Smooth muscle cell (in vitro differentiated cells): ENCODE data around the gene ANKRD44. TPM values are rescaled to one million over a fixed set of nuclear protein-coding genes. Genes with fewer than 3 reads are reported as not detected.

Experiments used
- DNase-seq: peaks from one replicate; lab custom pipeline; 2025; ENCODE audit not compliant: unreplicated experiment; lab: John Stamatoyannopoulos, UW
- H2AFZ ChIP-seq: fragments of 200-600 bp; sonication (generic); 2 replicates; pipeline ENCODE4 v1.6.0; 2016; ENCODE audit warnings: antibody characterized with exemption, low read depth, mild to moderate bottlenecking
- H3F3A ChIP-seq: fragments of 200-600 bp; sonication (generic); 2 replicates; pipeline ENCODE4 v1.6.0; 2017; ENCODE audit warnings: antibody characterized with exemption, low read depth
- H3K27ac ChIP-seq: fragments of 200-600 bp; sonication (generic); 2 replicates; pipeline ENCODE4 v1.5.1; 2016; ENCODE audit warnings: low read depth, mild to moderate bottlenecking
- H3K27me3 ChIP-seq: fragments of 200-600 bp; sonication (generic); 2 replicates; pipeline ENCODE4 v1.6.1; 2016; ENCODE audit warnings: low read depth, mild to moderate bottlenecking
- H3K36me3 ChIP-seq: fragments of 200-600 bp; sonication (generic); 2 replicates; pipeline ENCODE4 v1.5.1; 2016; ENCODE audit warnings: low read depth
- H3K4me1 ChIP-seq: fragments of 200-600 bp; sonication (generic); 2 replicates; pipeline ENCODE4 v1.5.1; 2016; ENCODE audit warnings: low read depth
- H3K4me2 ChIP-seq: fragments of 200-600 bp; sonication (generic); 2 replicates; pipeline ENCODE4 v1.6.0; 2016; ENCODE audit warnings: mild to moderate bottlenecking
- H3K4me3 ChIP-seq: fragments of 200-600 bp; sonication (generic); 2 replicates; pipeline ENCODE4 v1.5.1; 2016; ENCODE audit warnings: mild to moderate bottlenecking
- H3K79me2 ChIP-seq: fragments of 200-600 bp; sonication (generic); 2 replicates; pipeline ENCODE4 v1.6.0; 2016; ENCODE audit warnings: low read depth, mild to moderate bottlenecking
- H3K9ac ChIP-seq: fragments of 200-600 bp; sonication (generic); 2 replicates; pipeline ENCODE4 v1.6.0; 2016; ENCODE audit warnings: low read depth
- H3K9me3 ChIP-seq: fragments of 200-600 bp; sonication (generic); replicated peaks from 2 replicates; pipeline ENCODE4 v1.5.1; 2016; ENCODE audit warnings: low read depth
- H4K20me1 ChIP-seq: fragments of 200-600 bp; sonication (generic); 2 replicates; pipeline ENCODE4 v1.6.0; 2016; ENCODE audit warnings: low read depth
- CTCF ChIP-seq: fragments of 200-600 bp; sonication (generic); IDR thresholded peaks from 2 replicates; pipeline ENCODE4 v1.5.1; 2017; ENCODE audit warnings: borderline replicate concordance, mild to moderate bottlenecking, antibody characterized with exemption; ENCODE audit not compliant: insufficient read depth, poor library complexity, severe bottlenecking
- WGBS: methylation state at CpG from one replicate; pipeline ENCODE4 v1.1.7; 2016; ENCODE audit warnings: low lambda C conversion rate; 5-methylcytosine and 5-hydroxymethylcytosine counted together
- polyA plus RNA-seq: library from polyadenylated mRNA; unstranded; fragments of >200 nt; fragmentation: Nextera tagmentation; extraction: Ambion mirVana; gene quantifications from 2 replicates; pipeline ENCODE4 v1.2.1, GENCODE V29; 2016
- total RNA-seq: library from RNA; depleted of rRNA; stranded (reverse); fragments of >200 nt; gene quantifications from 2 replicates; pipeline ENCODE4 v1.2.3, GENCODE V29; 2014

Gene ANKRD44
- total and polyA plus RNA-seq, 2 experiments from 2014 or later: 3.6 to 5.5 TPM

GRCh38 chr2:196988639-196989038, 321.9 kb downstream of the ANKRD44 start:
- no peaks in the 10 kb centered on the region for H4K20me1 ChIP-seq
- peak overlapping the region; percentile 91 for H3K9ac ChIP-seq
- DNase-seq: no peak

GRCh38 chr2:196987649-196988364, 322.8 kb downstream of the ANKRD44 start:
- Histone ChIP-seq H3K79me2 (no peaks in the 10 kb centered on the region), H3K4me2 (peak overlapping the region; percentile 82), H3F3A (peaks cover 6% of the 10 kb centered on the region), H3K4me3 (peak overlapping the region; percentile 34), H3K4me1 (peaks cover 33% of the 10 kb centered on the region), H3K36me3 (no peaks in the 10 kb centered on the region), H2AFZ (peak overlapping the region; percentile 77), H4K20me1 (no peaks in the 10 kb centered on the region), H3K9me3 (no peaks in the 10 kb centered on the region), H3K27me3 (no peaks in the 10 kb centered on the region), H3K9ac (peak overlapping the region; percentile 91), H3K27ac (peak overlapping the region; percentile 99)
- DNase-seq: no peak
- TF ChIP-seq CTCF: no peak
- WGBS: 6% methylated on average over 6 of the region's 6 CpGs

More at GRCh38 chr2:196988639-196989038, 321.9 kb downstream of the ANKRD44 start:
- Histone ChIP-seq H3K27me3 (no peaks in the 10 kb centered on the region), H3K4me2 (peak overlapping the region; percentile 82), H3K4me3 (no peak overlapping the region), H3F3A (peaks cover 6% of the 10 kb centered on the region), H3K9me3 (no peaks in the 10 kb centered on the region), H2AFZ (peak overlapping the region; percentile 77), H3K27ac (peak overlapping the region; percentile 99), H3K79me2 (no peaks in the 10 kb centered on the region), H3K4me1 (peaks cover 33% of the 10 kb centered on the region), H3K36me3 (no peaks in the 10 kb centered on the region)
- 88% methylated on average over 5 of the region's 5 CpGs for WGBS
- no peak for TF ChIP-seq CTCF

- no peaks in the 10 kb centered on the region for H3K36me3 ChIP-seq
- TF ChIP-seq CTCF: no peak
- no peak for DNase-seq
- peak overlapping the region; percentile 82 for H3K4me2 ChIP-seq
- H3K9ac ChIP-seq: peak overlapping the region; percentile 91
- H3K27ac ChIP-seq: peak overlapping the region; percentile 99
- H3K4me3 ChIP-seq: peak overlapping the region; percentile 34
- no peaks in the 10 kb centered on the region for H4K20me1 ChIP-seq
- 73% methylated on average over 1 of the region's 1 CpG for WGBS
- no peaks in the 10 kb centered on the region for H3K27me3 ChIP-seq
- H2AFZ ChIP-seq: peak overlapping the region; percentile 77
- peaks cover 33% of the 10 kb centered on the region for H3K4me1 ChIP-seq
- H3F3A ChIP-seq: peaks cover 6% of the 10 kb centered on the region
- no peaks in the 10 kb centered on the region for H3K9me3 ChIP-seq
- no peaks in the 10 kb centered on the region for H3K79me2 ChIP-seq
These were observed 323.3 kb downstream of the ANKRD44 start for GRCh38 chr2:196987298-196987648.
